ENCODE data around the gene DPP6.

DPP6 gene

GRCh38 chr7:154776350-154776749 lies 724.2 kb downstream of the DPP6 start:
- no peak overlapping the region for H2BK5ac ChIP-seq (ENCODE audit: low read length)
- no peak overlapping the region for H3K27ac ChIP-seq (ENCODE audit: low read depth, low read length)
- H3K4me1 ChIP-seq (ENCODE audit: control insufficient read depth, low read depth, low read length): no peaks in the 10 kb centered on the region
- H3K4me3 ChIP-seq (ENCODE audit: low read length): no peak overlapping the region
- no peak overlapping the region for H2BK15ac ChIP-seq (replicated peaks; ENCODE audit: low read depth)
- H3K18ac ChIP-seq (ENCODE audit: low read length): no peak overlapping the region
- no peaks in the 10 kb centered on the region for H3K36me3 ChIP-seq (ENCODE audit: control insufficient read depth, insufficient read depth, low read length)
- no peak for DNase-seq
- H2BK120ac ChIP-seq (ENCODE audit: low read depth, low read length): no peak overlapping the region
- H3K56ac ChIP-seq (ENCODE audit: low read length): no peak overlapping the region
- no peak overlapping the region for H3K4ac ChIP-seq (ENCODE audit: low read depth, low read length)
- no peaks in the 10 kb centered on the region for H3K79me1 ChIP-seq (ENCODE audit: low read length)
- no peak overlapping the region for H3K23ac ChIP-seq (ENCODE audit: low read length)
- H4K8ac ChIP-seq (ENCODE audit: low read depth, low read length): no peak overlapping the region
- no peak overlapping the region for H3K9ac ChIP-seq (ENCODE audit: low read length)
- no CpG with 5 or more reads among the region's 5 CpGs for WGBS (ENCODE audit: extremely low coverage, insufficient coverage, low lambda C conversion rate)
- H3K4me2 ChIP-seq (ENCODE audit: low read length): no peak overlapping the region
- no peak overlapping the region for H2AK5ac ChIP-seq (ENCODE audit: low read length)
- no peaks in the 10 kb centered on the region for H3K79me2 ChIP-seq (ENCODE audit: control insufficient read depth, insufficient read depth, low read length)
- H3K27me3 ChIP-seq (ENCODE audit: insufficient read depth, low read length, poor library complexity): no peaks in the 10 kb centered on the region
- no peak overlapping the region for H4K5ac ChIP-seq (ENCODE audit: low read length)

- Histone ChIP-seq H3K27ac (ENCODE audit: low read depth, low read length) (no peak overlapping the region), H3K27me3 (ENCODE audit: insufficient read depth, low read length, poor library complexity) (no peaks in the 10 kb centered on the region), H4K5ac (ENCODE audit: low read length) (no peak overlapping the region), H2BK15ac (replicated peaks; ENCODE audit: low read depth) (no peak overlapping the region), H2BK5ac (ENCODE audit: low read length) (no peak overlapping the region), H2AK5ac (ENCODE audit: low read length) (no peak overlapping the region), H3K36me3 (ENCODE audit: control insufficient read depth, insufficient read depth, low read length) (no peaks in the 10 kb centered on the region), H3K4me3 (ENCODE audit: low read length) (no peak overlapping the region), H3K9ac (ENCODE audit: low read length) (no peak overlapping the region), H3K4me2 (ENCODE audit: low read length) (no peak overlapping the region), H3K56ac (ENCODE audit: low read length) (no peak overlapping the region), H4K8ac (ENCODE audit: low read depth, low read length) (no peak overlapping the region), H3K4ac (ENCODE audit: low read depth, low read length) (no peak overlapping the region), H3K79me1 (ENCODE audit: low read length) (no peaks in the 10 kb centered on the region), H3K79me2 (ENCODE audit: control insufficient read depth, insufficient read depth, low read length) (no peaks in the 10 kb centered on the region), H3K4me1 (ENCODE audit: control insufficient read depth, low read depth, low read length) (no peaks in the 10 kb centered on the region), H2BK120ac (ENCODE audit: low read depth, low read length) (no peak overlapping the region), H3K18ac (ENCODE audit: low read length) (no peak overlapping the region), H3K23ac (ENCODE audit: low read length) (no peak overlapping the region)
- WGBS (ENCODE audit: extremely low coverage, insufficient coverage, low lambda C conversion rate): no CpG with 5 or more reads among the region's 5 CpGs
- peak; percentile 86 for DNase-seq
These were observed 724.8 kb downstream of the DPP6 start for GRCh38 chr7:154777023-154777422.

DNA sequence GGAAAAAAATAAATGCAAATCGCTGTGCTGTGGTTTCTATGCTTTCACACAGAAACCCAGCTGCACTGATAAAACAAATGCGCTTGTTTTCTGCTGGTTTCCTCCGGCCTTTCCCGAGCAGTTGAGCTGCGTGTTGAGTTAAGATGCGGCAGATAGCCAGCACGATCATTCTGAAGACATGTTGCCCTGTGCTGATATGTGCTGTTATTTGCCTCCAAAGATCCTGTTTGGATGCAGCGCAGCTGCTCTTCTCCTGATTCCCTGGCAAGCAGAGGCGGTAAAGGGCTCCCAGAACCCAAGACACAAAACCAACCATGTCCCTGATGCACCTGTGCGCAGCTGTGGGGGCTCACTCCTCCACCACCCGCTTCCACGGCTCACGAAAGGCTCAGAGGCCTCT lies 725.3 kb downstream of the DPP6 start:
- no peak overlapping the region for H2AK5ac ChIP-seq (ENCODE audit: low read length)
- H3K27ac ChIP-seq (ENCODE audit: low read depth, low read length): no peak overlapping the region
- no peak for DNase-seq
- H3K36me3 ChIP-seq (ENCODE audit: control insufficient read depth, insufficient read depth, low read length): no peaks in the 10 kb centered on the region
- H3K79me2 ChIP-seq (ENCODE audit: control insufficient read depth, insufficient read depth, low read length): no peaks in the 10 kb centered on the region
- H3K23ac ChIP-seq (ENCODE audit: low read length): no peak overlapping the region
- H4K8ac ChIP-seq (ENCODE audit: low read depth, low read length): no peak overlapping the region
- no peaks in the 10 kb centered on the region for H3K4me1 ChIP-seq (ENCODE audit: control insufficient read depth, low read depth, low read length)
- H3K4me2 ChIP-seq (ENCODE audit: low read length): no peak overlapping the region
- no peaks in the 10 kb centered on the region for H3K27me3 ChIP-seq (ENCODE audit: insufficient read depth, low read length, poor library complexity)
- H3K4ac ChIP-seq (ENCODE audit: low read depth, low read length): no peak overlapping the region
- no peak overlapping the region for H2BK5ac ChIP-seq (ENCODE audit: low read length)
- no peak overlapping the region for H3K18ac ChIP-seq (ENCODE audit: low read length)
- no peaks in the 10 kb centered on the region for H3K79me1 ChIP-seq (ENCODE audit: low read length)
- H2BK15ac ChIP-seq (replicated peaks; ENCODE audit: low read depth): no peak overlapping the region
- no peak overlapping the region for H3K4me3 ChIP-seq (ENCODE audit: low read length)
- no peak overlapping the region for H3K9ac ChIP-seq (ENCODE audit: low read length)
- H3K56ac ChIP-seq (ENCODE audit: low read length): no peak overlapping the region
- no CpG with 5 or more reads among the region's 13 CpGs for WGBS (ENCODE audit: extremely low coverage, insufficient coverage, low lambda C conversion rate)
- H4K5ac ChIP-seq (ENCODE audit: low read length): no peak overlapping the region
- no peak overlapping the region for H2BK120ac ChIP-seq (ENCODE audit: low read depth, low read length)

DNA sequence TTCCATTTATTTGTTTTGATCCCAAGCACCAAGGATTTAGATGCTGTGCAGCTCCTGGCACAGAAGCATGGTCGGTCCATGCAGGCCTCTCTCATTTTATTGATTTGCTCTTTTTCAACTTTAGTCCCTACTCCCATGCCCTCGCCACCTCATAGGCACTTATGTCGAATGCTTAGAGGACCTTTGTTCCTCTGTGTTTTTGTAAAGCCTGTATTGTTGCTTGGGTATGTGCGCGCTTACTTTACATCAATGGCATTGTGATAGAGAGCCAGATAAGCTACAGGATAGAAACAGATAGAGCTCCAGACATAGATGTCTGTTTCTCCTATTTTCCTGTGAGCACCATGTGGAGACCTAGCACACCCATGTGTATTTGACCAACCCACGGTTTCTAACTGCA lies 725.7 kb downstream of the DPP6 start:
- Histone ChIP-seq H2AK5ac (ENCODE audit: low read length) (no peak overlapping the region), H4K8ac (ENCODE audit: low read depth, low read length) (no peak overlapping the region), H2BK120ac (ENCODE audit: low read depth, low read length) (no peak overlapping the region), H3K27me3 (ENCODE audit: insufficient read depth, low read length, poor library complexity) (no peaks in the 10 kb centered on the region), H3K4ac (ENCODE audit: low read depth, low read length) (no peak overlapping the region), H3K4me1 (ENCODE audit: control insufficient read depth, low read depth, low read length) (no peaks in the 10 kb centered on the region), H3K27ac (ENCODE audit: low read depth, low read length) (no peak overlapping the region), H3K4me2 (ENCODE audit: low read length) (no peak overlapping the region), H3K23ac (ENCODE audit: low read length) (no peak overlapping the region), H3K36me3 (ENCODE audit: control insufficient read depth, insufficient read depth, low read length) (no peaks in the 10 kb centered on the region), H2BK5ac (ENCODE audit: low read length) (no peak overlapping the region), H3K79me1 (ENCODE audit: low read length) (no peaks in the 10 kb centered on the region), H3K4me3 (ENCODE audit: low read length) (no peak overlapping the region), H3K9ac (ENCODE audit: low read length) (no peak overlapping the region), H4K5ac (ENCODE audit: low read length) (no peak overlapping the region), H3K79me2 (ENCODE audit: control insufficient read depth, insufficient read depth, low read length) (no peaks in the 10 kb centered on the region), H2BK15ac (replicated peaks; ENCODE audit: low read depth) (no peak overlapping the region), H3K56ac (ENCODE audit: low read length) (no peak overlapping the region), H3K18ac (ENCODE audit: low read length) (no peak overlapping the region)
- WGBS (ENCODE audit: extremely low coverage, insufficient coverage, low lambda C conversion rate): no CpG with 5 or more reads among the region's 6 CpGs
- DNase-seq: no peak

DNA sequence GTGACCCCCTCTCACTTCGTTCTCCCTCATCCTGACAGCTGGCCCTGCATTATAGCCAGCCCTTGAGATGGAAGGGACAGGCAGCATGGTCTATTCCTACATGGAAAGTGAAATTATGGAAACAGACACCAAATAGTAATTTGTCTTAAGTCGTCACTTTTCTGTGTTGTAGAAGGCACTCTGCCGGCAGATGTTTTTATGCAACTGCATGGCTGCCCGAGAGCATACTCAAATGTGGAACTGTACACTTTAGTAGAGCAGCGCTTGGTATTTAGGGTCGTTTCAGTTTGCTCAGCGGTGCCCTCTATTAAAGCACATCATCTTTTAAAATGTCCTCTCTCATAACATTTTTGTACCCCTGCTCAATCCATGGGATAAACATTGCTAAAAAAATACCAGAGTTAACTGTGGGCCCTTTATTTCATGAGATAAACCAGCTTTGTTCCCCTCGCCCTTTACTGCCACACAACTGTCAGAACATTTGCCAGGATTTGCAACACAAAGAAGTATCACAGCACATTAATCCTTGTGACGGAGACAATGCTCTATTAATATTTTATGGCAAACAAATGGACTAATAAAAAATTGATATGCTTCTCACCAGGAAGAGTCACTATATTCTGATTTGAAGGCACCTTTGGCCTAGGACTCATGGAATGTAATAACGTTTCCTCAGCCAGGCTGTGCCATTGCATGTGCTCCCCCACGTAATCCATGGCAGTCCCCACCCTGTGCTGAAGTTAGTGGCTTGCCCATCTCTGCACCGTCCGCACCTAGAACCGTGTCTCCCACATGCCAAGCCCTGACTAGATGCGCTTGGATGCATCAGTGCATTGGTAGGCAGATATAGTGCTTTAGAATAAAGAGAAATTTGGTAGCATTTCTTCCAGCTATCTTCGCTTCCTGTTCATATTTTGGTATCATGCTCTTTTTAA lies 729.4 kb downstream of the DPP6 start:
- Histone ChIP-seq H2BK120ac (ENCODE audit: low read depth, low read length) (no peak overlapping the region), H3K56ac (ENCODE audit: low read length) (no peak overlapping the region), H3K4me1 (ENCODE audit: control insufficient read depth, low read depth, low read length) (no peaks in the 10 kb centered on the region), H3K27ac (ENCODE audit: low read depth, low read length) (no peak overlapping the region), H3K27me3 (ENCODE audit: insufficient read depth, low read length, poor library complexity) (no peaks in the 10 kb centered on the region), H4K5ac (ENCODE audit: low read length) (no peak overlapping the region), H2BK15ac (replicated peaks; ENCODE audit: low read depth) (no peak overlapping the region), H3K18ac (ENCODE audit: low read length) (no peak overlapping the region), H3K79me1 (ENCODE audit: low read length) (no peaks in the 10 kb centered on the region), H3K4ac (ENCODE audit: low read depth, low read length) (no peak overlapping the region), H3K79me2 (ENCODE audit: control insufficient read depth, insufficient read depth, low read length) (no peaks in the 10 kb centered on the region), H3K4me3 (ENCODE audit: low read length) (no peak overlapping the region), H3K23ac (ENCODE audit: low read length) (no peak overlapping the region), H4K8ac (ENCODE audit: low read depth, low read length) (no peak overlapping the region), H3K9ac (ENCODE audit: low read length) (no peak overlapping the region), H3K4me2 (ENCODE audit: low read length) (no peak overlapping the region), H2AK5ac (ENCODE audit: low read length) (no peak overlapping the region), H3K36me3 (ENCODE audit: control insufficient read depth, insufficient read depth, low read length) (no peaks in the 10 kb centered on the region), H2BK5ac (ENCODE audit: low read length) (no peak overlapping the region)
- no CpG with 5 or more reads among the region's 16 CpGs for WGBS (ENCODE audit: extremely low coverage, insufficient coverage, low lambda C conversion rate)
- DNase-seq: no peak
